Neural cell (in vitro differentiated cells): Measurements from ENCODE around the gene CXCL17. TPM values are rescaled to one million over a fixed set of nuclear protein-coding genes. Genes with fewer than 3 reads are reported as not detected.

ENCODE experiments used
- H2AFZ ChIP-seq: fragments of 200-600, 300-800 bp; sonication (generic), shearing (Covaris generic); 2 replicates; pipeline ENCODE4 v1.6.0; 2014; ENCODE audit warnings: low read depth, mild to moderate bottlenecking, antibody characterized with exemption, low read length, moderate library complexity
- H3F3A ChIP-seq: fragments of 200-600 bp; shearing (Covaris generic); 2 replicates; pipeline ENCODE4 v1.6.1; 2016; ENCODE audit warnings: mild to moderate bottlenecking, moderate library complexity, mixed read lengths, antibody characterized with exemption, low read length; ENCODE audit not compliant: insufficient read depth, poor library complexity, severe bottlenecking
- H3K27ac ChIP-seq: fragments of 200-600, 300-800 bp; sonication (generic), shearing (Covaris generic); 2 replicates; pipeline ENCODE4 v1.5.1; 2014; ENCODE audit warnings: mild to moderate bottlenecking, low read length, moderate library complexity
- H3K27me3 ChIP-seq: fragments of 300-800, 200-600 bp; sonication (generic), shearing (Covaris generic); 2 replicates; pipeline ENCODE4 v1.6.0; 2014; ENCODE audit warnings: mild to moderate bottlenecking, low read depth, low read length, moderate library complexity; ENCODE audit not compliant: insufficient read depth
- H3K36me3 ChIP-seq: fragments of 300-800, 200-600 bp; sonication (generic), shearing (Covaris generic); 2 replicates; pipeline ENCODE4 v1.5.1; 2014; ENCODE audit warnings: mild to moderate bottlenecking, antibody characterized with exemption, low read length, moderate library complexity; ENCODE audit not compliant: insufficient read depth
- H3K4me2 ChIP-seq: fragments of 300-800, 200-600 bp; sonication (generic), shearing (Covaris generic); 2 replicates; pipeline ENCODE4 v1.6.0; 2014; ENCODE audit warnings: mild to moderate bottlenecking, low read length
- H3K4me3 ChIP-seq: fragments of 300-800, 200-600 bp; sonication (generic), shearing (Covaris generic); 2 replicates; pipeline ENCODE4 v1.5.1; 2014; ENCODE audit warnings: mild to moderate bottlenecking, low read length, moderate library complexity
- H3K79me2 ChIP-seq: fragments of 200-600 bp; shearing (Covaris generic); replicated peaks from 2 replicates; pipeline ENCODE4 v1.6.0; 2014; ENCODE audit warnings: mild to moderate bottlenecking, low read length, moderate library complexity; ENCODE audit not compliant: insufficient read depth
- H3K9ac ChIP-seq: fragments of 300-800, 200-600 bp; sonication (generic), shearing (Covaris generic); 2 replicates; pipeline ENCODE4 v1.6.1; 2016; ENCODE audit warnings: mild to moderate bottlenecking, low read length, mixed read lengths
- H3K9me2 ChIP-seq: fragments of 200-600 bp; shearing (Covaris generic); 2 replicates; pipeline ENCODE4 v1.6.1; 2016; ENCODE audit warnings: mild to moderate bottlenecking, low read length, mixed read lengths; ENCODE audit not compliant: insufficient read depth
- H3K9me3 ChIP-seq: fragments of 200-600, 300-800 bp; sonication (generic), shearing (Covaris generic); 2 replicates; pipeline ENCODE4 v1.6.1; 2016; ENCODE audit warnings: mild to moderate bottlenecking, mixed run types, low read length, moderate library complexity, mixed read lengths
- H4K20me1 ChIP-seq: fragments of 200-600 bp; shearing (Covaris generic); 2 replicates; pipeline ENCODE4 v1.6.1; 2016; ENCODE audit warnings: mild to moderate bottlenecking, mixed run types; ENCODE audit not compliant: insufficient read depth
- EP300 ChIP-seq: fragments of 450-650 bp; conservative IDR thresholded peaks from 2 replicates; pipeline ENCODE4 v1.6.1; 2014; ENCODE audit warnings: antibody characterized with exemption, mild to moderate bottlenecking, moderate library complexity; ENCODE audit not compliant: poor library complexity, severe bottlenecking
- EZH2 ChIP-seq: fragments of 200-600, 300-800 bp; shearing (Covaris generic), sonication (generic); IDR thresholded peaks from 2 replicates; pipeline ENCODE4 v1.6.1; 2014; ENCODE audit warnings: antibody characterized with exemption, low read length, borderline replicate concordance, mild to moderate bottlenecking; ENCODE audit not compliant: insufficient read depth, poor library complexity, severe bottlenecking
- MXI1 ChIP-seq: fragments of 450-650 bp; conservative IDR thresholded peaks from 2 replicates; pipeline ENCODE4 v1.6.1; 2014; ENCODE audit warnings: antibody characterized with exemption, mild to moderate bottlenecking; ENCODE audit not compliant: poor library complexity, severe bottlenecking
- POLR2AphosphoS5 ChIP-seq: IDR thresholded peaks from 2 replicates; pipeline ENCODE4 v1.6.1; 2012
- RAD21 ChIP-seq: fragments of 450-650 bp; conservative IDR thresholded peaks from 2 replicates; pipeline ENCODE4 v1.6.1; 2014; ENCODE audit warnings: antibody characterized with exemption, mild to moderate bottlenecking, moderate library complexity
- REST ChIP-seq: IDR thresholded peaks from 2 replicates; pipeline ENCODE4 v1.6.1; 2012; ENCODE audit warnings: borderline replicate concordance
- SMC3 ChIP-seq: fragments of 450-650 bp; conservative IDR thresholded peaks from 2 replicates; pipeline ENCODE4 v1.6.1; 2014; ENCODE audit warnings: antibody characterized with exemption, mild to moderate bottlenecking, moderate library complexity; ENCODE audit not compliant: poor library complexity
- TAF1 ChIP-seq: IDR thresholded peaks from 2 replicates; pipeline ENCODE4 v1.6.1; 2012; ENCODE audit warnings: low read depth
- polyA plus RNA-seq: library from polyadenylated mRNA; depleted of rRNA; stranded (reverse); fragments of >200 nt; gene quantifications from 2 replicates; pipeline ENCODE4 v1.2.3, GENCODE V29; 2014
- TF ChIP-seq, protein P1 (sequence below): fragments of 450-650 bp; IDR thresholded peaks from 2 replicates; pipeline ENCODE4 v1.5.1; 2014; ENCODE audit warnings: antibody characterized with exemption, mild to moderate bottlenecking, moderate library complexity; ENCODE audit not compliant: poor library complexity, severe bottlenecking

The CXCL17 gene
- polyA plus RNA-seq, 1 donor from 2014 or later: not detected

DNA sequence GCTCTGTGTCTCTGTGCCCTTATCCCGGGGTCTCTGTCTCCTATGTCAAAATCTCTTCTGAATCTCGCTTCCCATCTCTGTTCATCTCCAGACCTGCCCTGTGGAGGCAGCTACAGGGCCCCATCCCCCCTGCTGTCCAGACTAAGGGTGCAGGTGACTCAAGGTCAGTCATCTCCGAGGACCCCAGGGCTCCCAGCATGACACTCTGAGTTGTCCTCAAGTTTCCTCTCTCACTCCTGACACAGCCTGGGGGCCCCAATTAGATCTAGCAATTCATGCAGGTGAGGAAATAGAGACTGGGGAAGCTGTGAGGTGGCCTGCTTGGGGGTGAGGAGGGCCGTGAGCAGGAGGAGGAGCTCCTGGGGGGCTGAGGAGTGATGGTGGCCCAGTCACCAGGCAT is 50.6 kb downstream of the CXCL17 start:
- no peaks in the 10 kb centered on the region for H3F3A ChIP-seq
- no peak for TF ChIP-seq EZH2
- no peak for TF ChIP-seq POLR2AphosphoS5
- TF ChIP-seq TAF1: no peak
- no peak for TF ChIP-seq REST
- no peak for TF ChIP-seq RAD21
- no peak for TF ChIP-seq SMC3
- TF ChIP-seq, protein P1, sequence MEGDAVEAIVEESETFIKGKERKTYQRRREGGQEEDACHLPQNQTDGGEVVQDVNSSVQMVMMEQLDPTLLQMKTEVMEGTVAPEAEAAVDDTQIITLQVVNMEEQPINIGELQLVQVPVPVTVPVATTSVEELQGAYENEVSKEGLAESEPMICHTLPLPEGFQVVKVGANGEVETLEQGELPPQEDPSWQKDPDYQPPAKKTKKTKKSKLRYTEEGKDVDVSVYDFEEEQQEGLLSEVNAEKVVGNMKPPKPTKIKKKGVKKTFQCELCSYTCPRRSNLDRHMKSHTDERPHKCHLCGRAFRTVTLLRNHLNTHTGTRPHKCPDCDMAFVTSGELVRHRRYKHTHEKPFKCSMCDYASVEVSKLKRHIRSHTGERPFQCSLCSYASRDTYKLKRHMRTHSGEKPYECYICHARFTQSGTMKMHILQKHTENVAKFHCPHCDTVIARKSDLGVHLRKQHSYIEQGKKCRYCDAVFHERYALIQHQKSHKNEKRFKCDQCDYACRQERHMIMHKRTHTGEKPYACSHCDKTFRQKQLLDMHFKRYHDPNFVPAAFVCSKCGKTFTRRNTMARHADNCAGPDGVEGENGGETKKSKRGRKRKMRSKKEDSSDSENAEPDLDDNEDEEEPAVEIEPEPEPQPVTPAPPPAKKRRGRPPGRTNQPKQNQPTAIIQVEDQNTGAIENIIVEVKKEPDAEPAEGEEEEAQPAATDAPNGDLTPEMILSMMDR: no peak
- no peak for TF ChIP-seq MXI1
- no peak for TF ChIP-seq EP300
- no peak overlapping the region for H3K4me3 ChIP-seq
- H3K9ac ChIP-seq: no peak overlapping the region
- H3K4me2 ChIP-seq: no peak overlapping the region
- H3K79me2 ChIP-seq: no peaks in the 10 kb centered on the region
- no peaks in the 10 kb centered on the region for H4K20me1 ChIP-seq
- H3K9me2 ChIP-seq: no peaks in the 10 kb centered on the region
- H3K27me3 ChIP-seq: peaks cover 4% of the 10 kb centered on the region
- H3K36me3 ChIP-seq: no peaks in the 10 kb centered on the region
- H3K27ac ChIP-seq: no peak overlapping the region
- no peaks in the 10 kb centered on the region for H3K9me3 ChIP-seq
- no peak overlapping the region for H2AFZ ChIP-seq

- Histone ChIP-seq H3K79me2 (no peaks in the 10 kb centered on the region), H3K27me3 (peaks cover 10% of the 10 kb centered on the region)
These were observed 52.8 kb downstream of the CXCL17 start, which contains the start of gene CNFN for GRCh38 chr19:42389899-42390298. Gene CNFN, minus strand, starts transcription at chr19:42390297. Its CDS starts 1,260 bp downstream, at chr19:42389037.

More at GRCh38 chr19:42389899-42390298, 52.8 kb downstream of the CXCL17 start, which contains the start of gene CNFN:
- H3K9me3 ChIP-seq: no peaks in the 10 kb centered on the region
- no peaks in the 10 kb centered on the region for H4K20me1 ChIP-seq
- no peak within 1 kb of the TSS for H3K9ac ChIP-seq
- no peak within 1 kb of the TSS for H3K4me3 ChIP-seq
- no peak within 1 kb of the TSS for H2AFZ ChIP-seq
- H3K4me2 ChIP-seq: no peak within 1 kb of the TSS
- no peaks in the 10 kb centered on the region for H3K36me3 ChIP-seq
- TF ChIP-seq EP300 (no peak), REST (no peak), POLR2AphosphoS5 (no peak), SMC3 (no peak), EZH2 (no peak), RAD21 (no peak), TAF1 (no peak), MXI1 (no peak)
- TF ChIP-seq, protein P1: no peak
- no peak within 1 kb of the TSS for H3K27ac ChIP-seq
- no peaks in the 10 kb centered on the region for H3K9me2 ChIP-seq
- no peaks in the 10 kb centered on the region for H3F3A ChIP-seq
